ENCODE data around the gene SDS.

DNA sequence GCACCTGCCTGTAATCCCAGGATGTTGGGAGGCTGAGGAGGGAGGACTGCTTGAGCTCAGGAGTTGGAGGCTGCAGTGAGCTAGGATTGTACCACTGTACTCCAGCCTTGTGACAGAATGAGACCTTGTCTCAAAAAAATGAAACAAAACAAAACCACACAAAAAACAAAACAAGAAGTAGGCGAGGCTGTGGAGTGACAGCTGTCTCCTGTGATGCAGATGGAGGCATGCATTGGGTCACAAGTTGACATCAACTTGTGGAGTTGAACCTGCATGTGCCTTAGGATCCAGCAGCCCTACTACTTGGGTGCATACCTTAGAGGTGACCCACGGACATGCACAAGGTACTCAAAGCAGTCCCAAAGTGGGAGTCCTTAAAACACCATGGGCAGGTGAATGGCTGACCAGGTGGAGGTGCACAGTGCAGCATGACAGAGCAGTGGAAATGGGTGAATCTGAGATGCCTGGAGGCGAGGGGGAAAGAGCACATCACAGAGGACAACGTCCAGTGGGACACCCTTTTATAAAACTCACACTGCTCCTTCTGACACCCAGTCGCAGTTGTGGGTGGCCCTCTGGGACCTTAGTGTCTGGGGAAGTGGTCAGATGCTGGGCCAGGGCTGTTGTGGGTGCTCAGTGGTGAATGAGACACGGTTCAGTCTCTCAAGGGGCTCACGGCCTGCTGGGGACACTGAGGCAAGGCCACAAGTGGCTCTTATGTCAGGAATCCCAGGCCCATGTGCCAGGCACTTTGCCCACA, 32.6 kb downstream of the SDS start:
- TF ChIP-seq, protein P1, sequence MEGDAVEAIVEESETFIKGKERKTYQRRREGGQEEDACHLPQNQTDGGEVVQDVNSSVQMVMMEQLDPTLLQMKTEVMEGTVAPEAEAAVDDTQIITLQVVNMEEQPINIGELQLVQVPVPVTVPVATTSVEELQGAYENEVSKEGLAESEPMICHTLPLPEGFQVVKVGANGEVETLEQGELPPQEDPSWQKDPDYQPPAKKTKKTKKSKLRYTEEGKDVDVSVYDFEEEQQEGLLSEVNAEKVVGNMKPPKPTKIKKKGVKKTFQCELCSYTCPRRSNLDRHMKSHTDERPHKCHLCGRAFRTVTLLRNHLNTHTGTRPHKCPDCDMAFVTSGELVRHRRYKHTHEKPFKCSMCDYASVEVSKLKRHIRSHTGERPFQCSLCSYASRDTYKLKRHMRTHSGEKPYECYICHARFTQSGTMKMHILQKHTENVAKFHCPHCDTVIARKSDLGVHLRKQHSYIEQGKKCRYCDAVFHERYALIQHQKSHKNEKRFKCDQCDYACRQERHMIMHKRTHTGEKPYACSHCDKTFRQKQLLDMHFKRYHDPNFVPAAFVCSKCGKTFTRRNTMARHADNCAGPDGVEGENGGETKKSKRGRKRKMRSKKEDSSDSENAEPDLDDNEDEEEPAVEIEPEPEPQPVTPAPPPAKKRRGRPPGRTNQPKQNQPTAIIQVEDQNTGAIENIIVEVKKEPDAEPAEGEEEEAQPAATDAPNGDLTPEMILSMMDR (IDR thresholded peaks at IDR 0.05; ENCODE audit: low read length), result no peak
- TF ChIP-seq EZH2 (IDR thresholded peaks at IDR 0.05; ENCODE audit: borderline replicate concordance, low read length), result no peak
